ENCODE measurements around the gene SLC38A7.

Gene SLC38A7

DNA sequence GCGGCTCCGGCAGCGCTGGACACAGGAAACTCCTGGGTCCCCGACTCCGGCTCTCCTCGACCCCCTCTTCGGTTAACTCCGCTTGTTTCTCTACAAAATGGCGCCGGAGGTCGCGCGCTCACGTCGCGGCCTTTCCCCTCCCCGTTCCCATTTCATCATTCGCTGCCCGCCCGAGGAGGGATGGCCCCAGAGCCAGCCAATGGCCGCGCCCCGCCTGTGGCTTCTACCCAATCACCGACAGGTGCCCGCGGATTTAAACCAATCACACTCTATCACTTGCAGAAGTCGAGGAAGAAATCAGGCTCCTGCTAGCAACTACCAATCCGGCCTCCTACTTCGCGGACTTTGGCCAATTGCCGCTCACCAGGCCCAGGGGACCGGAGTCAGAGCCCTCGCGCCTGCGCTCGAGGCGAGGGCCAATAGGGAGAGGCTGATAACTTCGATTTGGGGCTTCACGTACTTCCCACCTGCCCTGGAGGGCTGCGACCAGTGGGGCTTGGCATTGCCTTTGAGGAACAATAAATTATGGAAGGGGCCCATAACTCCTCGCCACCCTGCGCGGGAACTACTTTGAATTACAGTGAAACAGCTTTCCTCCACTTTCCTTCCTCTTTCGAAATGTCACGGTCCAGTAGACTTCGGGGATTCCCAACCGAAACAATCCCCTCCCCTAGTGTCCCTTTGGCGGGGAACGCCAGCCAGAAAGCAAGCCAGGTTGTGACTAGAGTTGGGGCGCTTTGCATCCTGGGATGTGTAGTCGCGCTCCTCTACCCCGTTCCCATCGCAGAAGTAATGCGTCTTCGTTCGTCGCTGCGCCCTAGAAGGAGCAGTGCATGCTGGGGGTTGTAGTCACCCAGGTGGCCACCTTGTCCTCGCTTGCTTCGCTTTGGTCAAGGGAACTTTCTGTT, 54.6 kb downstream of the SLC38A7 start, which contains the start of gene CNOT1:
CNOT1 (minus strand) TSS at position 94 of the 908 bp plus-strand sequence. CDS start 30,489 bp downstream, outside the sequence.
- peak; percentile 99 for DNase-seq (ENCODE audit: low read depth)
- no peak for TF ChIP-seq CTCF (conservative IDR thresholded peaks at IDR 0.05; ENCODE audit: control insufficient read depth, insufficient read depth, low read depth, low read length)
- H3K4me3 ChIP-seq (ENCODE audit: control insufficient read depth, low read depth, low read length) = peak within 1 kb of the TSS; percentile 95

- TF ChIP-seq CTCF (conservative IDR thresholded peaks at IDR 0.05; ENCODE audit: control insufficient read depth, insufficient read depth, low read depth, low read length) = no peak
- peak overlapping the region; percentile 95 for H3K4me3 ChIP-seq (ENCODE audit: control insufficient read depth, low read depth, low read length)
- DNase-seq (ENCODE audit: low read depth) = peak; percentile 18
These were observed 55.5 kb downstream of the SLC38A7 start for GRCh38 chr16:58628845-58629732.

DNA sequence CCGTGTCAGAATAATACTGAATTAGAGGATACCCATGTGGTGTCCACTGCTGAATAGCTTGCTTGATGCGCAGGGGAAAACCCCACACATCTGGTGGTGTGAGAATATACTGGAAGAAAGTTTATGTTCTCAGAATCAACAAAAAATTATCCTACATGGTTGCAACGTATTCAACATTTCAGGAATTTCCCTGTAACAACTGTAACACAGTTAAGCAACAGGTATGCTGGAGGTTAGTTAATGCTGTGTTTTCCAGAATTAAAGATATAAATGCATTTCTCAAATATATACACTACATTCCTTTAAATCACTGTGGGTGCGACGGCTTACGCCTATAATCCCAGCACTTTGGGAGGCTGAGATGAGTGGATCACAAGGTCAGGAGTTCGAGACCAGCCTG, 60.4 kb downstream of the SLC38A7 start:
- no peak for TF ChIP-seq CTCF (conservative IDR thresholded peaks at IDR 0.05; ENCODE audit: control insufficient read depth, insufficient read depth, low read depth, low read length)
- no peak for DNase-seq (ENCODE audit: low read depth)
- no peak overlapping the region for H3K4me3 ChIP-seq (ENCODE audit: control insufficient read depth, low read depth, low read length)

DNA sequence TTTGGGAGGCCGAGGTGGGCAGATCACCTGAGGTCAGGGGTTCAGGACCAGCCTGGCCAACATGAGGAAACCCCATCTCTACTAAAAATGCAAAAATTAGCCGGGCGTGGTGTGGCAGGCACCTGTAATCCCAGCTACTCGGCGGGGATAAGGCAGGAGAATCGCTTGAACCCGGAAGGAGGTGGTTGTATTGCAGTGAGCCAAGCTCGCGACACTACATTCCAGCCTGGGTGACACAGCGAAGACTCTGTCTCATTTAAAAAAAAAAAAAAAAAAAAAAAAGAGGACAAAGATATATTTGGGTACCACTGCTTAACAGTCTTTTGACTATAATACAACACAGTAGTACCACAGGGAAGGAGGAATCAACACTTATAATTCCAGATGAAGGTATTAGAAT, 64.2 kb downstream of the SLC38A7 start:
- DNase-seq (ENCODE audit: low read depth) = no peak
- TF ChIP-seq CTCF (conservative IDR thresholded peaks at IDR 0.05; ENCODE audit: control insufficient read depth, insufficient read depth, low read depth, low read length) = no peak
- H3K4me3 ChIP-seq (ENCODE audit: control insufficient read depth, low read depth, low read length) = no peak overlapping the region

DNA sequence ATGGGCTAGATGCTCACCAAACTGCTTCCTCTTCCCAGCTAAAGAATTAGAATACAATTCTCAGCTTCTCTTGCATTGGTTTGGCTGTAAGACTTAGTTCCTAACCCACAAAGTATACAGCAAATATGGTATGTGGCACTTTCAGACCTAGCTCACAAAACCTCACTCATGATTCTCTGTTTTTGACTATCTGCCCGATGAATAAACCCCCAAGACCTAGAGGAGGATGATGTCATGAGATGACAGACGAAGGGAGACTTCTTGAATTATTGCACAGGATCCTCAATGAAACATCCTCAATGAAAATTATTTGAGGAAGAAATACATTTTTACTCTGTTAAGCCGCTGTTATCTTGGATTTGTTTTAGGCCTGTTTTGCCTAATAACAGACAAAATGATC, 69.3 kb downstream of the SLC38A7 start:
- TF ChIP-seq CTCF (conservative IDR thresholded peaks at IDR 0.05; ENCODE audit: control insufficient read depth, insufficient read depth, low read depth, low read length) = no peak
- peak; percentile 86 for DNase-seq (ENCODE audit: low read depth)
- no peak overlapping the region for H3K4me3 ChIP-seq (ENCODE audit: control insufficient read depth, low read depth, low read length)
